RWPE2 (cell line): Measurements from ENCODE around the gene GRIK2.

ENCODE experiments used
- ATAC-seq: fragments of 200-7000 bp; cut with Tn5 transposase; 3 replicates; pipeline ENCODE4 v1.9.1; 2021; ENCODE audit warnings: low read depth
- DNase-seq: peaks from one replicate; pipeline ENCODE4 v3.0.0-alpha.2; 2020; ENCODE audit warnings: low spot score
- H3K27ac ChIP-seq: fragments of 450-650 bp; 2 replicates; pipeline ENCODE4 v1.5.1; 2017; ENCODE audit warnings: mild to moderate bottlenecking; ENCODE audit not compliant: poor library complexity, severe bottlenecking
- H3K27me3 ChIP-seq: fragments of 250-450 bp; sonication (Bioruptor Pico); 2 replicates; pipeline ENCODE4 v1.5.1; 2021; ENCODE audit warnings: mild to moderate bottlenecking, moderate library complexity; ENCODE audit not compliant: insufficient read depth, poor library complexity, severe bottlenecking
- H3K36me3 ChIP-seq: fragments of 250-450 bp; sonication (Bioruptor Pico); 2 replicates; pipeline ENCODE4 v1.5.1; 2020; ENCODE audit warnings: low read depth, mild to moderate bottlenecking, moderate library complexity
- H3K4me1 ChIP-seq: fragments of 250-450 bp; sonication (Bioruptor Pico); 2 replicates; pipeline ENCODE4 v1.5.1; 2021; ENCODE audit warnings: mild to moderate bottlenecking, moderate library complexity; ENCODE audit not compliant: insufficient read depth, poor library complexity, severe bottlenecking
- H3K4me3 ChIP-seq: fragments of 250-450 bp; sonication (Bioruptor Pico); 2 replicates; pipeline ENCODE4 v1.5.1; 2021; ENCODE audit warnings: mild to moderate bottlenecking, moderate library complexity; ENCODE audit not compliant: severe bottlenecking
- H3K9me3 ChIP-seq: fragments of 250-450 bp; sonication (Bioruptor Pico); 2 replicates; pipeline ENCODE4 v1.5.1; 2021; ENCODE audit warnings: mild to moderate bottlenecking, moderate library complexity; ENCODE audit not compliant: severe bottlenecking
- CTCF ChIP-seq: fragments of 450-650 bp; IDR thresholded peaks from one replicate; pipeline ENCODE4 v1.5.1; 2017; ENCODE audit warnings: mild to moderate bottlenecking, moderate library complexity; ENCODE audit not compliant: poor library complexity, severe bottlenecking

Gene GRIK2

GRCh38 chr6:101826269-101826668 is 432.8 kb downstream of the GRIK2 start:
- Histone ChIP-seq H3K27ac (no peak overlapping the region), H3K4me3 (no peak overlapping the region), H3K27me3 (no peaks in the 10 kb centered on the region), H3K36me3 (no peaks in the 10 kb centered on the region), H3K4me1 (no peaks in the 10 kb centered on the region), H3K9me3 (peaks cover 2% of the 10 kb centered on the region)
- TF ChIP-seq CTCF, result no peak
- ATAC-seq (no peak), DNase-seq (no peak)

- Histone ChIP-seq H3K9me3 (peaks cover 2% of the 10 kb centered on the region), H3K36me3 (no peaks in the 10 kb centered on the region), H3K4me3 (no peak overlapping the region), H3K27ac (no peak overlapping the region), H3K4me1 (no peaks in the 10 kb centered on the region), H3K27me3 (no peaks in the 10 kb centered on the region)
- no peak for TF ChIP-seq CTCF
- DNase-seq (no peak), ATAC-seq (no peak)
These were observed 433.2 kb downstream of the GRIK2 start for GRCh38 chr6:101826678-101827077.

GRCh38 chr6:101830501-101831031 is 437.1 kb downstream of the GRIK2 start:
- Histone ChIP-seq H3K4me1 (no peaks in the 10 kb centered on the region), H3K36me3 (no peaks in the 10 kb centered on the region), H3K27ac (no peak overlapping the region), H3K4me3 (no peak overlapping the region), H3K9me3 (peaks cover 2% of the 10 kb centered on the region), H3K27me3 (no peaks in the 10 kb centered on the region)
- ATAC-seq (no peak), DNase-seq (no peak)
- no peak for TF ChIP-seq CTCF

- H3K4me1 ChIP-seq, result no peaks in the 10 kb centered on the region
- ATAC-seq (no peak), DNase-seq (no peak)
- no peaks in the 10 kb centered on the region for H3K36me3 ChIP-seq
- H3K27me3 ChIP-seq, result no peaks in the 10 kb centered on the region
- no peak overlapping the region for H3K27ac ChIP-seq
- H3K4me3 ChIP-seq, result no peak overlapping the region
- peaks cover 2% of the 10 kb centered on the region for H3K9me3 ChIP-seq
- no peak for TF ChIP-seq CTCF
These were observed 438.9 kb downstream of the GRIK2 start for GRCh38 chr6:101832371-101832770.

GRCh38 chr6:101840100-101840499 is 446.6 kb downstream of the GRIK2 start:
- Histone ChIP-seq H3K36me3 (no peaks in the 10 kb centered on the region), H3K27me3 (no peaks in the 10 kb centered on the region), H3K4me3 (no peak overlapping the region), H3K4me1 (no peaks in the 10 kb centered on the region), H3K9me3 (no peaks in the 10 kb centered on the region), H3K27ac (no peak overlapping the region)
- DNase-seq (no peak), ATAC-seq (no peak)
- TF ChIP-seq CTCF, result no peak
